ENCODE data around the gene SPATA20. TPM values are rescaled to one million over a fixed set of nuclear protein-coding genes. Genes with fewer than 3 reads are reported as not detected.

The SPATA20 gene
- total and polyA plus RNA-seq, 2 of the 4 experiments (the other 2 are of a cell fraction) = 17.0 to 35.0 TPM

DNA sequence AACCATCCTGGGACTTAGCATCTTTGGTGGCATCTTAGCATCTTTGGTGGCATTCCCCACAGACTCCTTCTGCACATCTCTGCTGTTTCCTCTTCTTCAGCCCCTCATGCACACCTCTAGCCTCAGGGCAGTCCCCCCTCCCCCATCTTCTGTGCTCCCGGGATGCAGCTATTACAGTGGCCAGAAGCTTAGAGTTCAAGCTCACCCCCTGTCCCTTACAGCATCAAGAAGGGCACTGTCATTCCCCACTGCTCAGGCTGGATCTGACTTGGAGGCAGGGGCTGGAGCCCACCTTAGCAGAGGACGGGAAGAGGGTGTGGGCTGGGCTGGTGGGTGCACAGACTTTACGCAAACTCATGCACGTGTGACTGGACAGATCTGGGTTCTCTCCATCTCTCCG, 13.8 kb upstream of the SPATA20 start:
- no peak overlapping the region for H3K56ac ChIP-seq (ENCODE audit: extremely low read depth, insufficient read depth, low read length)
- H3K14ac ChIP-seq (replicated peaks; ENCODE audit: low read depth, low read length) = no peak overlapping the region
- in situ Hi-C loops (cut with MboI; ENCODE audit: low sequenced_read_pairs) = no loop called here
- no peak overlapping the region for H3K4me3 ChIP-seq (ENCODE audit: insufficient read depth, low read depth, low read length)
- H4K91ac ChIP-seq (ENCODE audit: insufficient read depth, low read depth, low read length) = no peak overlapping the region
- H3K9me1 ChIP-seq (ENCODE audit: insufficient read depth, low read length) = no peaks in the 10 kb centered on the region
- H2BK20ac ChIP-seq (ENCODE audit: low read depth, low read length) = no peak overlapping the region
- WGBS, 2 experiments (ENCODE audit: extremely low coverage in 2 of 2, insufficient read length in 1 of 2) = 25% methylated on average over 3 of the region's 5 CpGs; no CpG with 5 or more reads in 1 of the 2 experiments
- H3K36me3 ChIP-seq (ENCODE audit: control insufficient read depth, insufficient read depth, low read length) = no peaks in the 10 kb centered on the region
- no peaks in the 10 kb centered on the region; the same call in 1 of the 2 replicates for H4K20me1 ChIP-seq (ENCODE audit: insufficient read depth, low read length)
- no peak overlapping the region for H2BK15ac ChIP-seq (ENCODE audit: low read depth, low read length)
- no peak overlapping the region for H3K9ac ChIP-seq (ENCODE audit: low read depth, low read length)
- no peak overlapping the region for H3K4ac ChIP-seq (ENCODE audit: low read depth, low read length)
- CTCF ChIA-PET = no interaction called here
- no peak overlapping the region for H3K18ac ChIP-seq (ENCODE audit: low read depth, low read length)
- H3K79me1 ChIP-seq (ENCODE audit: low read depth in 1 of 2, low read length in 2 of 2) = no peaks in the 10 kb centered on the region
- no peak overlapping the region for H3K4me2 ChIP-seq (ENCODE audit: low read depth, low read length)
- BruUV-seq (replicated peaks) = no TSS peak
- no peak overlapping the region for H2AK9ac ChIP-seq (replicated peaks; ENCODE audit: low read depth, low read length, poor library complexity)
- no peak for TF ChIP-seq MXI1 (IDR thresholded peaks at IDR 0.05; ENCODE audit: borderline replicate concordance, low read depth, low read length)
- no peak for TF ChIP-seq NFE2L2 (IDR thresholded peaks at IDR 0.05; ENCODE audit: low read depth, low read length)
- TF ChIP-seq POLR2A (IDR thresholded peaks at IDR 0.05; ENCODE audit: low read depth, low read length) = no peak
- no peak for TF ChIP-seq CEBPB (IDR thresholded peaks at IDR 0.05; ENCODE audit: low read depth, low read length)
- no peak for TF ChIP-seq CTCF (conservative IDR thresholded peaks at IDR 0.05; ENCODE audit: low read depth, low read length)
- TF ChIP-seq SMC3 (IDR thresholded peaks at IDR 0.05; ENCODE audit: low read depth, low read length) = no peak
- TF ChIP-seq RAD21 (IDR thresholded peaks at IDR 0.05; ENCODE audit: low read length) = no peak
- no peak for TF ChIP-seq CHD1 (IDR thresholded peaks at IDR 0.05; ENCODE audit: low read depth, low read length)
- TF ChIP-seq RFX5 (IDR thresholded peaks at IDR 0.05; ENCODE audit: low read depth, low read length) = no peak
- no peak for TF ChIP-seq FOS (IDR thresholded peaks at IDR 0.05; ENCODE audit: low read depth, low read length)
- no peak for TF ChIP-seq BHLHE40 (IDR thresholded peaks at IDR 0.05; ENCODE audit: low read depth, low read length)
- no peak overlapping the region for H3K27ac ChIP-seq (ENCODE audit: insufficient read depth, low read length)
- no peak overlapping the region for H3K23ac ChIP-seq (ENCODE audit: low read depth, low read length)
- no peak overlapping the region for H2AFZ ChIP-seq (replicated peaks; ENCODE audit: low read length, poor library complexity)
- no peak overlapping the region for H2BK120ac ChIP-seq (ENCODE audit: low read depth, low read length)
- dilution Hi-C loops (cut with HindIII; ENCODE audit: low sequenced_read_pairs, unreplicated experiment) = no loop called here
- no peak overlapping the region for H4K5ac ChIP-seq (ENCODE audit: low read depth, low read length)
- DNase-seq = no peak
- H2BK5ac ChIP-seq (ENCODE audit: low read depth, low read length, poor library complexity, severe bottlenecking) = no peak overlapping the region
- H3K4me1 ChIP-seq (ENCODE audit: control insufficient read depth, insufficient read depth, low read length) = peaks cover 11% of the 10 kb centered on the region; the same call in 1 of the 2 replicates
- no peak overlapping the region for H2AK5ac ChIP-seq (ENCODE audit: low read depth, low read length)
- no peaks in the 10 kb centered on the region for H3K9me3 ChIP-seq (ENCODE audit: control insufficient read depth, insufficient read depth, low read length)
- intact Hi-C loops (cut with micrococcal nuclease) = no loop called here
- POLR2A ChIA-PET (ENCODE audit: unreplicated experiment) = no interaction called here
- ATAC-seq (ENCODE audit: low read depth) = no peak; the same call in 1 of the 2 replicates
- H4K8ac ChIP-seq (ENCODE audit: low read depth in 2 of 2, low read length in 2 of 2) = no peak overlapping the region
- H3K27me3 ChIP-seq (ENCODE audit: control insufficient read depth, insufficient read depth, low read length) = peaks cover 52% of the 10 kb centered on the region
